DND-41 (cell line): ENCODE measurements around the gene OR51B4.

ENCODE experiments used
- ATAC-seq: fragments of 200-7000 bp; cut with Tn5 transposase; 3 replicates; pipeline ENCODE4 v1.9.1; 2021; ENCODE audit warnings: low read depth; ENCODE audit not compliant: insufficient read depth
- DNase-seq: peaks from one replicate; pipeline ENCODE4 v3.0.0-alpha.2; 2020
- H2AFZ ChIP-seq: 2 replicates; pipeline ENCODE4 v1.6.0; 2012; ENCODE audit warnings: low read depth, low read length
- H3K27ac ChIP-seq: 2 replicates; pipeline ENCODE4 v1.5.1; 2012; ENCODE audit warnings: low read length, inconsistent platforms
- H3K27me3 ChIP-seq: fragments of 200-600 bp; sonication (generic); 2 replicates; pipeline ENCODE4 v1.6.0; 2012; ENCODE audit warnings: low read length, mild to moderate bottlenecking, inconsistent platforms; ENCODE audit not compliant: insufficient read depth, poor library complexity
- H3K36me3 ChIP-seq: 2 replicates; pipeline ENCODE4 v1.5.1; 2012; ENCODE audit warnings: low read length, inconsistent platforms; ENCODE audit not compliant: insufficient read depth
- H3K4me1 ChIP-seq: 2 replicates; pipeline ENCODE4 v1.5.1; 2012; ENCODE audit warnings: mild to moderate bottlenecking, low read length; ENCODE audit not compliant: insufficient read depth
- H3K4me2 ChIP-seq: 2 replicates; pipeline ENCODE4 v1.6.0; 2012; ENCODE audit warnings: mild to moderate bottlenecking, moderate library complexity, low read length, inconsistent platforms; ENCODE audit not compliant: insufficient read depth
- H3K4me3 ChIP-seq, 2 experiments: fragments of 200-600 bp in 1 of 2; shearing (Covaris generic) in 1 of 2; 2 replicates each; pipeline ENCODE4 v1.5.1; 2012 to 2016; ENCODE audit warnings: inconsistent platforms in 2 of 2, low read length in 2 of 2, mild to moderate bottlenecking in 2 of 2, low read depth in 1 of 2, moderate library complexity in 1 of 2
- H3K79me2 ChIP-seq: 2 replicates; pipeline ENCODE4 v1.6.0; 2012; ENCODE audit warnings: low read length, inconsistent platforms; ENCODE audit not compliant: insufficient read depth
- H3K9ac ChIP-seq: 2 replicates; pipeline ENCODE4 v1.6.0; 2012; ENCODE audit warnings: low read depth, mild to moderate bottlenecking, inconsistent platforms, low read length, moderate library complexity
- H3K9me3 ChIP-seq: 2 replicates; pipeline ENCODE4 v1.5.1; 2012; ENCODE audit warnings: low read length, moderate library complexity, mild to moderate bottlenecking, inconsistent platforms; ENCODE audit not compliant: insufficient read depth, severe bottlenecking
- H4K20me1 ChIP-seq: 2 replicates; pipeline ENCODE4 v1.6.0; 2012; ENCODE audit warnings: low read length; ENCODE audit not compliant: insufficient read depth
- EZH2 ChIP-seq: IDR thresholded peaks from 3 replicates; pipeline ENCODE4 v1.6.1; 2012; ENCODE audit warnings: borderline replicate concordance, low read depth, mild to moderate bottlenecking, moderate library complexity, low read length, inconsistent platforms; ENCODE audit not compliant: severe bottlenecking
- TF ChIP-seq, protein P1 (sequence below): IDR thresholded peaks from 2 replicates; pipeline ENCODE4 v1.5.1; 2012; ENCODE audit warnings: borderline replicate concordance, low read length, moderate library complexity, mild to moderate bottlenecking; ENCODE audit not compliant: poor library complexity, severe bottlenecking; ENCODE audit errors: extremely low read depth

OR51B4 gene

DNA sequence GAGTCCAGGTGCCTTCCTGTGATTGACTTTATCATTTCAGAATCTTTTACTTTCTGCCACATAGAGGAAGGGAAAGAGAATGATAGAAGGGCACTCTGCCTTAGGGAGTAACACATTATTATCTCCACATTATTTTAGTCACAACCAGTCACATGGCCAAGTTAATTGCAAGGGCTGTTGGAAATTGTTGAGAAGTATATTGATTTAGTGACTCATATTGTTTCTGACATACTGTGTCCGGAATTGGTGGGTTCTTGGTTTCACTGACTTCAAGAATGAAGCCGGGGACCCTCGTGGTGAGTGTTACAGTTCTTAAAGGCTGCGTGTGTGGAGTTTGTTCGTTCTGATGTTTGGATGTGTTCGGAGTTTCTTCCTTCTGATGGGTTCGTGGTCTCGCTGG lies 8.7 kb downstream of the OR51B4 start:
- no peaks in the 10 kb centered on the region for H4K20me1 ChIP-seq

DNA sequence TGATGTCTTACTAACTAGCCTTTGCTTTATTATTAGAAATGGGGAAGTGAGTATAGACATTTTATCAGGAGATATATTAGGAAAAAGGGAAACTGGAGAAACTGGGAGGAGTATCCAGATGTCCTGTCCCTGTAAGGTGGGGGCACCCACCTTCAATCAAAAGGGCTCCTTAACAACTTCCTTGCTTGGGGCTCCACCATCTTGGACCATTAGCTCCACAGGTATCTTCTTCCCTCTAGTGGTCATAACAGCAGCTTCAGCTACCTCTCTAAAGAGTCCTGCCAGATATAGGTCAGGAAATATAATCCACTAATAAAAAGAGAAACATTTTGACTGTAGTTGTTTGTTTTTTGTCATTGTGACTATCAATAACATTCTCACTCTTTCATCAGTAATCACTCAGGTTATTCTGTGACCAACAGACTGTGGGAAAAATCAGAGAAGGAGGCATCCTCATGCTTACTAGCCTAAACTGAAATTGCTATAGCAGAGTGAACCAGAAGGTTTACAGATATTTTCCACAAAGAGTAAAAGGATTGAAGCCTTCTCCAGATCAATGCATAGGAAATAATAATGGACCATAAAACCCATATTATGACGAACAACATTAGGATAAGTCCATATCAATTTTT lies 10.4 kb downstream of the OR51B4 start:
- Histone ChIP-seq H3K9me3 (no peaks in the 10 kb centered on the region), H3K4me3 (no peak overlapping the region), H3K27ac (no peak overlapping the region), H3K9ac (no peak overlapping the region), H2AFZ (no peak overlapping the region), H3K4me1 (no peaks in the 10 kb centered on the region), H3K79me2 (no peaks in the 10 kb centered on the region), H3K4me2 (no peak overlapping the region), H3K27me3 (no peaks in the 10 kb centered on the region), H4K20me1 (no peaks in the 10 kb centered on the region), H3K36me3 (no peaks in the 10 kb centered on the region)
- TF ChIP-seq EZH2: no peak
- TF ChIP-seq, protein P1, sequence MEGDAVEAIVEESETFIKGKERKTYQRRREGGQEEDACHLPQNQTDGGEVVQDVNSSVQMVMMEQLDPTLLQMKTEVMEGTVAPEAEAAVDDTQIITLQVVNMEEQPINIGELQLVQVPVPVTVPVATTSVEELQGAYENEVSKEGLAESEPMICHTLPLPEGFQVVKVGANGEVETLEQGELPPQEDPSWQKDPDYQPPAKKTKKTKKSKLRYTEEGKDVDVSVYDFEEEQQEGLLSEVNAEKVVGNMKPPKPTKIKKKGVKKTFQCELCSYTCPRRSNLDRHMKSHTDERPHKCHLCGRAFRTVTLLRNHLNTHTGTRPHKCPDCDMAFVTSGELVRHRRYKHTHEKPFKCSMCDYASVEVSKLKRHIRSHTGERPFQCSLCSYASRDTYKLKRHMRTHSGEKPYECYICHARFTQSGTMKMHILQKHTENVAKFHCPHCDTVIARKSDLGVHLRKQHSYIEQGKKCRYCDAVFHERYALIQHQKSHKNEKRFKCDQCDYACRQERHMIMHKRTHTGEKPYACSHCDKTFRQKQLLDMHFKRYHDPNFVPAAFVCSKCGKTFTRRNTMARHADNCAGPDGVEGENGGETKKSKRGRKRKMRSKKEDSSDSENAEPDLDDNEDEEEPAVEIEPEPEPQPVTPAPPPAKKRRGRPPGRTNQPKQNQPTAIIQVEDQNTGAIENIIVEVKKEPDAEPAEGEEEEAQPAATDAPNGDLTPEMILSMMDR: peak; percentile 45
- no peak for ATAC-seq
- no peak for DNase-seq

More for the DNA sequence above, 8.7 kb downstream of the OR51B4 start:
- H3K9ac ChIP-seq: no peak overlapping the region
- ATAC-seq (no peak), DNase-seq (no peak)
- H3K4me3 ChIP-seq: no peak overlapping the region
- no peaks in the 10 kb centered on the region for H3K36me3 ChIP-seq
- TF ChIP-seq EZH2: no peak
- TF ChIP-seq, protein P1: no peak
- H2AFZ ChIP-seq: no peak overlapping the region
- H3K79me2 ChIP-seq: no peaks in the 10 kb centered on the region
- H3K4me2 ChIP-seq: no peak overlapping the region
- H3K9me3 ChIP-seq: no peaks in the 10 kb centered on the region
- no peak overlapping the region for H3K27ac ChIP-seq
- H3K27me3 ChIP-seq: peaks cover 5% of the 10 kb centered on the region
- no peaks in the 10 kb centered on the region for H3K4me1 ChIP-seq

DNA sequence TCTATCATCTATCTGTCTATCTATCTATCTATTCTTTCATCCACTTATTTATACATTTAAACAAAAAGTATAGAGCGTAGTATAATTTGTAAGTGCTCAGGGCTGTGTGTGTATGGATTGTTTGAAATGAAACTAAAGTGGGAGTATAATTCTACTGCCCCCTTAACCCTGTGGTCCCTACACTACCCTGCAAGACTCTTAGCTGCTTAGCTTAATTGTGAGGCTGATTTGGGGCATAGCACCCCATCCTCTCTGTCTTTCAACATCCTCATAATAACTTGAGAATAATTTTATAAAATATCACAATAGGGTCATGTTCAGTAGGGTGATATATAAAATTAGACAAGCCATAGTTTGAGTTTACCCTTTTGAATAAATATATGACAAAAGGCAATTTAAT lies 11.6 kb downstream of the OR51B4 start:
- Histone ChIP-seq H2AFZ (no peak overlapping the region), H3K79me2 (no peaks in the 10 kb centered on the region), H3K4me3 (no peak overlapping the region), H3K4me2 (no peak overlapping the region), H3K9ac (no peak overlapping the region), H3K9me3 (no peaks in the 10 kb centered on the region), H3K36me3 (no peaks in the 10 kb centered on the region), H3K27ac (no peak overlapping the region), H3K4me1 (no peaks in the 10 kb centered on the region), H3K27me3 (no peaks in the 10 kb centered on the region), H4K20me1 (no peaks in the 10 kb centered on the region)
- ATAC-seq (no peak), DNase-seq (no peak)
- TF ChIP-seq EZH2: no peak
- TF ChIP-seq, protein P1: no peak
